Left ventricle myocardium inferior (tissue), 1 donor: ENCODE data around the gene GRIK5. TPM values are rescaled to one million over a fixed set of nuclear protein-coding genes. Genes with fewer than 3 reads are reported as not detected.
A peak's percentile ranks its signal among the peaks of the same experiment; 100 is the strongest.
"Not testable (repeated sequence)": the region's sequence is repeated elsewhere in the genome, so short reads cannot be mapped to it uniquely, and the experiment has no call there.

Source experiments
- DNase-seq: peaks from one replicate; pipeline ENCODE4 v3.0.0-alpha.2; 2020
- H3K27ac ChIP-seq: fragments of 200-600 bp; replicated peaks from 2 replicates; pipeline ENCODE4 v1.8.0; 2021
- H3K27me3 ChIP-seq: fragments of 200-600 bp; 2 replicates; pipeline ENCODE4 v1.8.0; 2021; ENCODE audit warnings: low read depth
- H3K36me3 ChIP-seq: fragments of 200-600 bp; 2 replicates; pipeline ENCODE4 v1.8.0; 2021
- H3K4me1 ChIP-seq: fragments of 200-600 bp; 2 replicates; pipeline ENCODE4 v1.8.0; 2021
- H3K4me3 ChIP-seq: fragments of 200-600 bp; 2 replicates; pipeline ENCODE4 v1.8.0; 2021; ENCODE audit warnings: mild to moderate bottlenecking, moderate library complexity
- H3K9me3 ChIP-seq: fragments of 200-600 bp; replicated peaks from 2 replicates; pipeline ENCODE4 v1.8.0; 2021
- CTCF ChIP-seq: fragments of 200-600 bp; IDR thresholded peaks from 2 replicates; pipeline ENCODE4 v1.8.0; 2021; ENCODE audit warnings: antibody characterized with exemption, mild to moderate bottlenecking, borderline replicate concordance
- intact Hi-C: fragments of 100-400 bp; cut with micrococcal nuclease; formaldehyde crosslinking; loops from one replicate; pipeline ENCODE4 v1.11.0; 2022
- total RNA-seq: library from RNA; stranded (reverse); fragmentation: NEBNext Ultra II Directional; extraction: Animal tissue kit (Norgen Biotek cat#: 25700); gene quantifications from one replicate; pipeline ENCODE4 v1.2.1, GENCODE V29; 2021
- donor health status: DM: no; HTN: yes; CAD: no; lungs with severe emphysema.

The GRIK5 gene
- total RNA-seq, 1 donor from 2014 or later = 2.1 TPM

- Histone ChIP-seq H3K9me3 (no peaks in the 10 kb centered on the region), H3K27ac (peak within 1 kb of the TSS; percentile 96), H3K4me3 (peak within 1 kb of the TSS; percentile 79), H3K36me3 (no peaks in the 10 kb centered on the region), H3K27me3 (peaks cover 79% of the 10 kb centered on the region), H3K4me1 (peaks cover 41% of the 10 kb centered on the region)
- peak; percentile 67 for DNase-seq
- no peak for TF ChIP-seq CTCF
- intact Hi-C loops = no loop called here
Measured at GRCh38 chr19:41993612-41994483, 76.2 kb downstream of the GRIK5 start, which contains the start of gene ATP1A3. Gene ATP1A3 (minus strand): TSS chr19:41994230. CDS start chr19:41994076, 154 bp downstream.

- H3K27ac ChIP-seq = peak overlapping the region; percentile 96
- peaks cover 62% of the 10 kb centered on the region for H3K27me3 ChIP-seq
- intact Hi-C loops, H3K9me3 ChIP-seq, DNase-seq: not testable (repeated sequence)
- peak overlapping the region; percentile 79 for H3K4me3 ChIP-seq
- H3K36me3 ChIP-seq = peaks cover 15% of the 10 kb centered on the region
- peaks cover 25% of the 10 kb centered on the region for H3K4me1 ChIP-seq
Measured at GRCh38 chr19:41991925-41992569, 78.0 kb downstream of the GRIK5 start.

GRCh38 chr19:41991025-41991424, 79.0 kb downstream of the GRIK5 start:
- peak; percentile 78 for DNase-seq
- Histone ChIP-seq H3K4me1 (peaks cover 24% of the 10 kb centered on the region), H3K27me3 (peaks cover 51% of the 10 kb centered on the region), H3K4me3 (peak overlapping the region; percentile 56), H3K36me3 (peaks cover 24% of the 10 kb centered on the region), H3K27ac (peak overlapping the region; percentile 96), H3K9me3 (no peaks in the 10 kb centered on the region)
- no peak for TF ChIP-seq CTCF
- intact Hi-C loops = no loop called here

- H3K4me1 ChIP-seq = peaks cover 24% of the 10 kb centered on the region
- no peak for TF ChIP-seq CTCF
- H3K27ac ChIP-seq = peak overlapping the region; percentile 96
- peaks cover 29% of the 10 kb centered on the region for H3K36me3 ChIP-seq
- no peaks in the 10 kb centered on the region for H3K9me3 ChIP-seq
- intact Hi-C loops = no loop called here
- H3K27me3 ChIP-seq = peaks cover 47% of the 10 kb centered on the region
- H3K4me3 ChIP-seq = peak overlapping the region; percentile 56
- DNase-seq = no peak
Measured at GRCh38 chr19:41990615-41991014, 79.4 kb downstream of the GRIK5 start.

- intact Hi-C loops = no loop called here
- no peak for TF ChIP-seq CTCF
- no peak overlapping the region for H3K4me3 ChIP-seq
- peaks cover 41% of the 10 kb centered on the region for H3K27me3 ChIP-seq
- DNase-seq = no peak
- no peaks in the 10 kb centered on the region for H3K9me3 ChIP-seq
- H3K36me3 ChIP-seq = peaks cover 34% of the 10 kb centered on the region
- H3K27ac ChIP-seq = no peak overlapping the region
- H3K4me1 ChIP-seq = peaks cover 24% of the 10 kb centered on the region
Measured at GRCh38 chr19:41990028-41990427, 80.0 kb downstream of the GRIK5 start.
